ENCODE results near the gene CEP95. TPM values are rescaled to one million over a fixed set of nuclear protein-coding genes. Genes with fewer than 3 reads are reported as not detected.
A peak's percentile ranks its signal among the peaks of the same experiment; 100 is the strongest.

CEP95 gene
- total and polyA plus RNA-seq, 2 of the 13 experiments (the other 11 are each of a cell fraction or from before 2014, with no cell fraction given) = 65.9 to 68.8 TPM

- TF ChIP-seq RBAK (CRISPR knock-in tag; IDR thresholded peaks at IDR 0.05) (no peak), DBP (CRISPR knock-in tag; IDR thresholded peaks at IDR 0.05; ENCODE audit: not compliant biosample characterization) (no peak), KMT2B (CRISPR knock-in tag; IDR thresholded peaks at IDR 0.05) (peak; percentile 19; the same call in 1 of the 2 replicates), ZNF230 (CRISPR knock-in tag; IDR thresholded peaks at IDR 0.05) (0 out of 2 replicates have a peak, but pooled peaks have one; percentile 38), U2AF2 (IDR thresholded peaks at IDR 0.05; ENCODE audit: low read depth, low read length) (peak; percentile 68; the same call in 1 of the 2 replicates), GABPA (IDR thresholded peaks at IDR 0.05; ENCODE audit: low read depth, low read length) (no peak), GABPA (CRISPR knock-in tag; IDR thresholded peaks at IDR 0.05; ENCODE audit: low read depth) (0 out of 2 replicates have a peak, but pooled peaks have one; percentile 41), ZNF564 (CRISPR knock-in tag; IDR thresholded peaks at IDR 0.05) (no peak; the same call in 1 of the 2 replicates), ZNF264 (CRISPR knock-in tag; IDR thresholded peaks at IDR 0.05) (no peak), MED13 (CRISPR knock-in tag; IDR thresholded peaks at IDR 0.05) (peak; percentile 80; the same call in 1 of the 2 replicates), PHB2 (IDR thresholded peaks at IDR 0.05; ENCODE audit: partially characterized antibody) (no peak), FOXJ3 (CRISPR knock-in tag; IDR thresholded peaks at IDR 0.05; ENCODE audit: borderline replicate concordance) (peak; percentile 60; the same call in 1 of the 2 replicates), MXI1 (IDR thresholded peaks at IDR 0.05; ENCODE audit: borderline replicate concordance, low read depth, low read length) (peak; percentile 72; the same call in 1 of the 3 replicates), ZNF781 (CRISPR knock-in tag; IDR thresholded peaks at IDR 0.05; ENCODE audit: borderline replicate concordance, not compliant biosample characterization) (no peak), DMAP1 (CRISPR knock-in tag; IDR thresholded peaks at IDR 0.05) (peak; percentile 91), HOXA3 (CRISPR knock-in tag; IDR thresholded peaks at IDR 0.05) (peak; percentile 98), AKAP8 (CRISPR knock-in tag; IDR thresholded peaks at IDR 0.05) (0 out of 2 replicates have a peak, but pooled peaks have one; percentile 15), ZSCAN20 (CRISPR knock-in tag; IDR thresholded peaks at IDR 0.05; ENCODE audit: borderline replicate concordance) (peak; percentile 75; the same call in 1 of the 2 replicates), ZNF652 (CRISPR knock-in tag; IDR thresholded peaks at IDR 0.05; ENCODE audit: borderline replicate concordance, low read depth) (no peak), ZBTB38 (CRISPR knock-in tag; IDR thresholded peaks at IDR 0.05) (no peak), E2F5 (CRISPR knock-in tag; conservative IDR thresholded peaks at IDR 0.05) (peak; percentile 20; the same call in 1 of the 2 replicates), TAF15 (IDR thresholded peaks at IDR 0.05; ENCODE audit: low read depth, low read length, poor library complexity, severe bottlenecking) (peak; percentile 79), SRSF9 (IDR thresholded peaks at IDR 0.05; ENCODE audit: borderline replicate concordance, insufficient read depth, low read depth, low read length, poor library complexity, severe bottlenecking) (no peak), MED1 (CRISPR knock-in tag; IDR thresholded peaks at IDR 0.05) (peak; percentile 49; the same call in 1 of the 2 replicates), TFDP1 (CRISPR knock-in tag; IDR thresholded peaks at IDR 0.05; ENCODE audit: borderline replicate concordance) (peak; percentile 45; the same call in 1 of the 2 replicates), ZNF30 (CRISPR knock-in tag; IDR thresholded peaks at IDR 0.05) (no peak)
- TF ChIP-seq, protein P1, sequence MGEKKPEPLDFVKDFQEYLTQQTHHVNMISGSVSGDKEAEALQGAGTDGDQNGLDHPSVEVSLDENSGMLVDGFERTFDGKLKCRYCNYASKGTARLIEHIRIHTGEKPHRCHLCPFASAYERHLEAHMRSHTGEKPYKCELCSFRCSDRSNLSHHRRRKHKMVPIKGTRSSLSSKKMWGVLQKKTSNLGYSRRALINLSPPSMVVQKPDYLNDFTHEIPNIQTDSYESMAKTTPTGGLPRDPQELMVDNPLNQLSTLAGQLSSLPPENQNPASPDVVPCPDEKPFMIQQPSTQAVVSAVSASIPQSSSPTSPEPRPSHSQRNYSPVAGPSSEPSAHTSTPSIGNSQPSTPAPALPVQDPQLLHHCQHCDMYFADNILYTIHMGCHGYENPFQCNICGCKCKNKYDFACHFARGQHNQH (CRISPR knock-in tag; IDR thresholded peaks at IDR 0.05) = peak; percentile 71; the same call in 1 of the 2 replicates
These were observed 1.2 kb upstream of the CEP95 start (continued) for GRCh38 chr17:64505340-64506200.

All from HepG2 (cell line).